WTC11 (cell line): ENCODE results near the gene TSSK2. TPM values are rescaled to one million over a fixed set of nuclear protein-coding genes. Genes with fewer than 3 reads are reported as not detected.

Source experiments
- ATAC-seq: fragments of 200-7000 bp; cut with Tn5 transposase; 2 replicates; pipeline ENCODE4 v1.10.0; 2021; ENCODE audit warnings: mild to moderate bottlenecking, moderate library complexity
- CTCF ChIA-PET: fragments of 300-600 bp; sonication (Branson Sonifier 250); formaldehyde crosslinking; loops from one replicate; lab custom pipeline; 2021; ENCODE audit warnings: antibody characterized with exemption; lab: Charles Lee
- POLR2A ChIA-PET: fragments of 350-600 bp; sonication (Branson Sonifier 250); formaldehyde crosslinking; loops from one replicate; lab custom pipeline; 2021; ENCODE audit warnings: antibody characterized with exemption; lab: Charles Lee
- DNase-seq: peaks from one replicate; pipeline ENCODE4 v3.0.0; 2021; ENCODE audit warnings: low spot score
- H3K27ac Mint-ChIP-seq: 2 replicates; pipeline ENCODE4 v1.8.0; 2021; ENCODE audit warnings: mixed read lengths
- H3K27me3 Mint-ChIP-seq: 2 replicates; pipeline ENCODE4 v1.8.0; 2021; ENCODE audit warnings: low read depth, mild to moderate bottlenecking, moderate library complexity, mixed read lengths
- H3K36me3 Mint-ChIP-seq: 2 replicates; pipeline ENCODE4 v1.8.0; 2021; ENCODE audit warnings: mixed read lengths
- H3K4me1 Mint-ChIP-seq: 2 replicates; pipeline ENCODE4 v1.8.0; 2022; ENCODE audit warnings: mixed read lengths
- H3K4me3 Mint-ChIP-seq: 2 replicates; pipeline ENCODE4 v1.8.0; 2021; ENCODE audit warnings: mild to moderate bottlenecking, moderate library complexity, mixed read lengths
- H3K9me3 Mint-ChIP-seq: 2 replicates; pipeline ENCODE4 v1.8.0; 2021; ENCODE audit warnings: mixed read lengths
- AR ChIP-seq: fragments of 250-450 bp; sonication (Bioruptor Pico); IDR thresholded peaks from 2 replicates; pipeline ENCODE4 v1.9.0; 2021; ENCODE audit warnings: mild to moderate bottlenecking
- CBFB ChIP-seq: sonication (generic); formaldehyde crosslinking; IDR thresholded peaks from 2 replicates; pipeline ENCODE4 v1.8.1; 2022; ENCODE audit warnings: mild to moderate bottlenecking, low read depth, missing genetic modification reagents
- CTCF ChIP-seq: fragments of 200-600 bp; IDR thresholded peaks from 2 replicates; pipeline ENCODE4 v1.8.0; 2022; ENCODE audit warnings: antibody characterized with exemption
- E2F1 ChIP-seq: sonication (generic); formaldehyde crosslinking; IDR thresholded peaks from 2 replicates; pipeline ENCODE4 v1.8.0; 2022; ENCODE audit warnings: mild to moderate bottlenecking, missing genetic modification reagents
- FOXP4 ChIP-seq: sonication (generic); formaldehyde crosslinking; IDR thresholded peaks from 2 replicates; pipeline ENCODE4 v1.8.0; 2022; ENCODE audit warnings: mild to moderate bottlenecking, missing genetic modification reagents
- HMGXB4 ChIP-seq: sonication (generic); formaldehyde crosslinking; IDR thresholded peaks from 2 replicates; pipeline ENCODE4 v1.8.1; 2023; ENCODE audit warnings: mild to moderate bottlenecking, moderate library complexity, missing genetic modification reagents
- IRF1 ChIP-seq: sonication (generic); formaldehyde crosslinking; IDR thresholded peaks from 2 replicates; pipeline ENCODE4 v1.8.0; 2023; ENCODE audit warnings: missing genetic modification reagents
- MLX ChIP-seq: sonication (generic); formaldehyde crosslinking; IDR thresholded peaks from 2 replicates; pipeline ENCODE4 v1.8.1; 2023; ENCODE audit warnings: mild to moderate bottlenecking, missing genetic modification reagents, moderate library complexity
- NFYB ChIP-seq: sonication (generic); formaldehyde crosslinking; conservative IDR thresholded peaks from 2 replicates; pipeline ENCODE4 v1.8.0; 2022; ENCODE audit warnings: low read depth, missing genetic modification reagents
- SMAD3 ChIP-seq: sonication (generic); formaldehyde crosslinking; IDR thresholded peaks from 2 replicates; pipeline ENCODE4 v1.8.0; 2022; ENCODE audit warnings: missing genetic modification reagents, mild to moderate bottlenecking, borderline replicate concordance
- ZNF281 ChIP-seq: sonication (generic); formaldehyde crosslinking; IDR thresholded peaks from 2 replicates; pipeline ENCODE4 v1.8.0; 2023; ENCODE audit warnings: mild to moderate bottlenecking, missing genetic modification reagents
- ZNF396 ChIP-seq: fragments of 250-450 bp; sonication (Bioruptor Pico); IDR thresholded peaks from 2 replicates; pipeline ENCODE4 v1.8.0; 2021; ENCODE audit warnings: mild to moderate bottlenecking, moderate library complexity, borderline replicate concordance
- ZNF512 ChIP-seq: sonication (generic); formaldehyde crosslinking; IDR thresholded peaks from 2 replicates; pipeline ENCODE4 v1.8.1; 2022; ENCODE audit warnings: missing genetic modification reagents, borderline replicate concordance
- ZNF671 ChIP-seq: fragments of 250-450 bp; sonication (Bioruptor Pico); IDR thresholded peaks from 2 replicates; pipeline ENCODE4 v1.8.0; 2021; ENCODE audit warnings: mild to moderate bottlenecking
- total RNA-seq: library from RNA; stranded (reverse); gene quantifications from 3 replicates; pipeline ENCODE4 v1.2.3, GENCODE V29; 2021

The TSSK2 gene
- total RNA-seq, 1 experiment from 2014 or later: not detected

- no peak for TF ChIP-seq AR (CRISPR knock-in tag)
- TF ChIP-seq ZNF671 (CRISPR knock-in tag): no peak
- no peak for TF ChIP-seq SMAD3 (CRISPR knock-in tag)
- no peak for TF ChIP-seq IRF1 (CRISPR knock-in tag)
- TF ChIP-seq FOXP4 (CRISPR knock-in tag): no peak
Observed at GRCh38 chr22:19088866-19089595, 42.1 kb upstream of the TSSK2 start (continued).

- DNase-seq (no peak), ATAC-seq (no peak)
- Mint-ChIP-seq H3K9me3 (peaks cover under 1% of the 10 kb centered on the region), H3K27ac (no peak overlapping the region), H3K27me3 (no peaks in the 10 kb centered on the region), H3K36me3 (peaks cover 18% of the 10 kb centered on the region), H3K4me3 (no peak overlapping the region), H3K4me1 (peaks cover 14% of the 10 kb centered on the region)
- ChIA-PET POLR2A (no interaction called here), CTCF (interaction anchor here (2.2 kb wide), 1 partner anchor 17 kb away, joined by 5 read pairs; no protein-coding TSS in a partner anchor)
- TF ChIP-seq CBFB (CRISPR knock-in tag) (no peak), MLX (CRISPR knock-in tag) (no peak), ZNF396 (CRISPR knock-in tag) (no peak), HMGXB4 (CRISPR knock-in tag) (no peak), ZNF512 (CRISPR knock-in tag) (no peak), IRF1 (CRISPR knock-in tag) (no peak), E2F1 (CRISPR knock-in tag) (no peak), CTCF (no peak), ZNF281 (CRISPR knock-in tag) (no peak), SMAD3 (CRISPR knock-in tag) (no peak), NFYB (CRISPR knock-in tag) (no peak)
Observed at GRCh38 chr22:19090183-19090582, 40.9 kb upstream of the TSSK2 start.
